Loucy (cell line): Measurements from ENCODE around the gene SSH2.
"Not testable (repeated sequence)": the region's sequence is repeated elsewhere in the genome, so short reads cannot be mapped to it uniquely, and the experiment has no call there.

ENCODE experiments used
- H2AFZ ChIP-seq: fragments of 200-600 bp; sonication (generic); 2 replicates; pipeline ENCODE4 v1.6.0; 2016; ENCODE audit warnings: antibody characterized with exemption, mild to moderate bottlenecking, low read length, moderate library complexity
- H3F3A ChIP-seq: fragments of 200-600 bp; 2 replicates; pipeline ENCODE4 v1.6.0; 2016; ENCODE audit warnings: antibody characterized with exemption, low read depth, mild to moderate bottlenecking
- H3K27me3 ChIP-seq: fragments of 200-600 bp; sonication (generic); 2 replicates; pipeline ENCODE4 v1.6.1; 2014; ENCODE audit warnings: low read length, mild to moderate bottlenecking; ENCODE audit not compliant: insufficient read depth, poor library complexity, severe bottlenecking
- H3K36me3 ChIP-seq: fragments of 200-600 bp; sonication (generic); 2 replicates; pipeline ENCODE4 v1.6.1; 2016; ENCODE audit warnings: low read length; ENCODE audit not compliant: insufficient read depth
- H3K4me1 ChIP-seq: fragments of 200-600 bp; sonication (generic); 2 replicates; pipeline ENCODE4 v1.5.1; 2014; ENCODE audit warnings: low read length, mild to moderate bottlenecking; ENCODE audit not compliant: insufficient read depth, poor library complexity, severe bottlenecking
- H3K4me2 ChIP-seq: fragments of 200-600 bp; sonication (generic); 2 replicates; pipeline ENCODE4 v1.6.0; 2014; ENCODE audit warnings: antibody characterized with exemption, low read length, low read depth, mild to moderate bottlenecking; ENCODE audit not compliant: poor library complexity, severe bottlenecking
- H3K4me3 ChIP-seq: fragments of 200-600 bp; sonication (generic); 2 replicates; pipeline ENCODE4 v1.5.1; 2014; ENCODE audit warnings: low read length, mild to moderate bottlenecking, mixed read lengths; ENCODE audit not compliant: poor library complexity, severe bottlenecking
- H3K79me2 ChIP-seq: fragments of 200-600 bp; sonication (generic); 2 replicates; pipeline ENCODE4 v1.6.1; 2014; ENCODE audit warnings: low read length; ENCODE audit not compliant: insufficient read depth
- H3K9ac ChIP-seq: fragments of 200-600 bp; sonication (generic); 2 replicates; pipeline ENCODE4 v1.6.0; 2014; ENCODE audit warnings: mild to moderate bottlenecking, low read depth, low read length, moderate library complexity; ENCODE audit not compliant: poor library complexity, severe bottlenecking
- H3K9me2 ChIP-seq: fragments of 200-600 bp; sonication (generic); replicated peaks from 2 replicates; pipeline ENCODE4 v1.6.1; 2016; ENCODE audit warnings: low read depth, low read length, mixed read lengths
- H3K9me3 ChIP-seq: fragments of 200-600 bp; sonication (generic); 2 replicates; pipeline ENCODE4 v1.6.1; 2014; ENCODE audit warnings: mild to moderate bottlenecking, antibody characterized with exemption, low read length, low read depth; ENCODE audit not compliant: insufficient read depth
- H4K20me1 ChIP-seq: fragments of 200-600 bp; sonication (generic); 2 replicates; pipeline ENCODE4 v1.6.0; 2014; ENCODE audit warnings: antibody characterized with exemption, low read length, mild to moderate bottlenecking; ENCODE audit not compliant: insufficient read depth, poor library complexity, severe bottlenecking
- CTCF ChIP-seq: fragments of 200-600 bp; sonication (generic); conservative IDR thresholded peaks from 2 replicates; pipeline ENCODE4 v1.5.1; 2014; ENCODE audit warnings: mild to moderate bottlenecking, antibody characterized with exemption, low read length
- EZH2phosphoT487 ChIP-seq: fragments of 200-600 bp; IDR thresholded peaks from 2 replicates; pipeline ENCODE4 v1.6.1; 2018; ENCODE audit warnings: antibody characterized with exemption, mild to moderate bottlenecking, moderate library complexity, borderline replicate concordance

Gene SSH2

GRCh38 chr17:29866746-29867404 is 63.2 kb downstream of the SSH2 start:
- H3K4me1 ChIP-seq: no peaks in the 10 kb centered on the region

GRCh38 chr17:29864615-29865014 is 65.4 kb downstream of the SSH2 start:
- peaks cover 34% of the 10 kb centered on the region for H4K20me1 ChIP-seq
- no peaks in the 10 kb centered on the region for H3K4me1 ChIP-seq
- H3K36me3 ChIP-seq: no peaks in the 10 kb centered on the region
- no peak overlapping the region for H3K4me2 ChIP-seq
- H3K4me3 ChIP-seq: no peak overlapping the region
- H3K79me2 ChIP-seq: peaks cover 84% of the 10 kb centered on the region
- H3F3A ChIP-seq: no peaks in the 10 kb centered on the region
- no peaks in the 10 kb centered on the region for H3K9me3 ChIP-seq
- no peak overlapping the region for H2AFZ ChIP-seq
- no peak for TF ChIP-seq EZH2phosphoT487
- no peak for TF ChIP-seq CTCF
- no peaks in the 10 kb centered on the region for H3K9me2 ChIP-seq
- no peaks in the 10 kb centered on the region for H3K27me3 ChIP-seq
- H3K9ac ChIP-seq: no peak overlapping the region

More at GRCh38 chr17:29866746-29867404, 63.2 kb downstream of the SSH2 start:
- Histone ChIP-seq H4K20me1 (peaks cover 55% of the 10 kb centered on the region), H2AFZ (no peak overlapping the region), H3K9me3 (no peaks in the 10 kb centered on the region), H3F3A (no peaks in the 10 kb centered on the region), H3K4me2 (no peak overlapping the region), H3K27me3 (no peaks in the 10 kb centered on the region), H3K9me2 (no peaks in the 10 kb centered on the region), H3K79me2 (peaks cover 91% of the 10 kb centered on the region), H3K4me3 (no peak overlapping the region), H3K9ac (no peak overlapping the region), H3K36me3 (no peaks in the 10 kb centered on the region)
- no peak for TF ChIP-seq EZH2phosphoT487
- no peak for TF ChIP-seq CTCF

GRCh38 chr17:29864123-29864522 is 65.9 kb downstream of the SSH2 start:
- H3K9ac ChIP-seq, H2AFZ ChIP-seq, H3F3A ChIP-seq, H3K4me3 ChIP-seq, H3K9me3 ChIP-seq, H3K36me3 ChIP-seq, H3K9me2 ChIP-seq, H3K27me3 ChIP-seq, H3K4me1 ChIP-seq, H3K4me2 ChIP-seq: not testable (repeated sequence)
- H3K79me2 ChIP-seq: peaks cover 84% of the 10 kb centered on the region
- peaks cover 34% of the 10 kb centered on the region for H4K20me1 ChIP-seq

- TF ChIP-seq CTCF (no peak), EZH2phosphoT487 (no peak)
- Histone ChIP-seq H3K9ac (no peak overlapping the region), H2AFZ (no peak overlapping the region), H3K4me3 (no peak overlapping the region), H3K36me3 (no peaks in the 10 kb centered on the region), H3K4me2 (no peak overlapping the region), H3K79me2 (peaks cover 84% of the 10 kb centered on the region), H3K4me1 (no peaks in the 10 kb centered on the region), H3K27me3 (no peaks in the 10 kb centered on the region), H3K9me3 (no peaks in the 10 kb centered on the region), H4K20me1 (peaks cover 23% of the 10 kb centered on the region), H3F3A (no peaks in the 10 kb centered on the region), H3K9me2 (no peaks in the 10 kb centered on the region)
These were observed 67.1 kb downstream of the SSH2 start for GRCh38 chr17:29862951-29863350.
